ENCODE results near the gene ZCCHC4.
"Not testable (repeated sequence)": the region's sequence is repeated elsewhere in the genome, so short reads cannot be mapped to it uniquely, and the experiment has no call there.

Gene ZCCHC4

GRCh38 chr4:25320773-25321172 is 8.2 kb downstream of the ZCCHC4 start:
- no peak for DNase-seq (ENCODE audit: low read depth, low spot score)
- Histone ChIP-seq H3K36me3 (ENCODE audit: control insufficient read depth, insufficient read depth, low read length) (no peaks in the 10 kb centered on the region), H3K27me3 (ENCODE audit: control insufficient read depth, insufficient read depth, low read length) (no peaks in the 10 kb centered on the region), H3K27ac (ENCODE audit: low read length) (no peak overlapping the region), H3K9me3 (ENCODE audit: control insufficient read depth, insufficient read depth, low read length) (no peaks in the 10 kb centered on the region), H3K4me1 (ENCODE audit: control insufficient read depth, insufficient read depth, low read length) (no peaks in the 10 kb centered on the region), H3K4me3 (ENCODE audit: low read length) (no peak overlapping the region)
- WGBS (ENCODE audit: insufficient coverage, insufficient read length), result no CpG with 5 or more reads among the region's 1 CpG

GRCh38 chr4:25321703-25322102 is 9.1 kb downstream of the ZCCHC4 start:
- Histone ChIP-seq H3K4me1 (ENCODE audit: control insufficient read depth, insufficient read depth, low read length) (no peaks in the 10 kb centered on the region), H3K36me3 (ENCODE audit: control insufficient read depth, insufficient read depth, low read length) (no peaks in the 10 kb centered on the region), H3K4me3 (ENCODE audit: low read length) (no peak overlapping the region), H3K27ac (ENCODE audit: low read length) (no peak overlapping the region), H3K27me3 (ENCODE audit: control insufficient read depth, insufficient read depth, low read length) (no peaks in the 10 kb centered on the region), H3K9me3 (ENCODE audit: control insufficient read depth, insufficient read depth, low read length) (no peaks in the 10 kb centered on the region)
- no CpG with 5 or more reads among the region's 3 CpGs for WGBS (ENCODE audit: insufficient coverage, insufficient read length)
- DNase-seq (ENCODE audit: low read depth, low spot score), result no peak

GRCh38 chr4:25328463-25328862 is 15.9 kb downstream of the ZCCHC4 start:
- not testable (repeated sequence) for DNase-seq (ENCODE audit: low read depth, low spot score); H3K9me3 ChIP-seq (ENCODE audit: control insufficient read depth, insufficient read depth, low read length); H3K36me3 ChIP-seq (ENCODE audit: control insufficient read depth, insufficient read depth, low read length); H3K4me1 ChIP-seq (ENCODE audit: control insufficient read depth, insufficient read depth, low read length); H3K27ac ChIP-seq (ENCODE audit: low read length); H3K4me3 ChIP-seq (ENCODE audit: low read length); H3K27me3 ChIP-seq (ENCODE audit: control insufficient read depth, insufficient read depth, low read length)
- WGBS (ENCODE audit: insufficient coverage, insufficient read length), result no CpG with 5 or more reads among the region's 3 CpGs

GRCh38 chr4:25330335-25330734 is 17.8 kb downstream of the ZCCHC4 start:
- Histone ChIP-seq H3K36me3 (ENCODE audit: control insufficient read depth, insufficient read depth, low read length) (no peaks in the 10 kb centered on the region), H3K9me3 (ENCODE audit: control insufficient read depth, insufficient read depth, low read length) (no peaks in the 10 kb centered on the region), H3K27me3 (ENCODE audit: control insufficient read depth, insufficient read depth, low read length) (no peaks in the 10 kb centered on the region), H3K4me1 (ENCODE audit: control insufficient read depth, insufficient read depth, low read length) (no peaks in the 10 kb centered on the region), H3K27ac (ENCODE audit: low read length) (no peak overlapping the region), H3K4me3 (ENCODE audit: low read length) (no peak overlapping the region)
- no peak for DNase-seq (ENCODE audit: low read depth, low spot score)
- no CpG with 5 or more reads among the region's 1 CpG for WGBS (ENCODE audit: insufficient coverage, insufficient read length)

GRCh38 chr4:25330905-25331808 is 18.6 kb downstream of the ZCCHC4 start:
- Histone ChIP-seq H3K4me1 (ENCODE audit: control insufficient read depth, insufficient read depth, low read length) (no peaks in the 10 kb centered on the region), H3K9me3 (ENCODE audit: control insufficient read depth, insufficient read depth, low read length) (no peaks in the 10 kb centered on the region), H3K27ac (ENCODE audit: low read length) (no peak overlapping the region), H3K36me3 (ENCODE audit: control insufficient read depth, insufficient read depth, low read length) (no peaks in the 10 kb centered on the region), H3K27me3 (ENCODE audit: control insufficient read depth, insufficient read depth, low read length) (no peaks in the 10 kb centered on the region), H3K4me3 (ENCODE audit: low read length) (no peak overlapping the region)
- WGBS (ENCODE audit: insufficient coverage, insufficient read length), result no CpG with 5 or more reads among the region's 12 CpGs
- DNase-seq (ENCODE audit: low read depth, low spot score), result no peak

GRCh38 chr4:25343671-25344070 is 31.1 kb downstream of the ZCCHC4 start:
- Histone ChIP-seq H3K9me3 (ENCODE audit: control insufficient read depth, insufficient read depth, low read length) (no peaks in the 10 kb centered on the region), H3K4me1 (ENCODE audit: control insufficient read depth, insufficient read depth, low read length) (no peaks in the 10 kb centered on the region), H3K4me3 (ENCODE audit: low read length) (no peak overlapping the region), H3K36me3 (ENCODE audit: control insufficient read depth, insufficient read depth, low read length) (no peaks in the 10 kb centered on the region), H3K27me3 (ENCODE audit: control insufficient read depth, insufficient read depth, low read length) (no peaks in the 10 kb centered on the region), H3K27ac (ENCODE audit: low read length) (no peak overlapping the region)
- WGBS (ENCODE audit: insufficient coverage, insufficient read length), result no CpG with 5 or more reads among the region's 2 CpGs
- DNase-seq (ENCODE audit: low read depth, low spot score), result no peak

GRCh38 chr4:25345744-25346143 is 33.2 kb downstream of the ZCCHC4 start:
- no peaks in the 10 kb centered on the region for H3K36me3 ChIP-seq (ENCODE audit: control insufficient read depth, insufficient read depth, low read length)
- no peaks in the 10 kb centered on the region for H3K27me3 ChIP-seq (ENCODE audit: control insufficient read depth, insufficient read depth, low read length)
- no CpG with 5 or more reads among the region's 5 CpGs for WGBS (ENCODE audit: insufficient coverage, insufficient read length)
- DNase-seq (ENCODE audit: low read depth, low spot score), result no peak
- H3K9me3 ChIP-seq (ENCODE audit: control insufficient read depth, insufficient read depth, low read length), result no peaks in the 10 kb centered on the region
- no peak overlapping the region for H3K4me3 ChIP-seq (ENCODE audit: low read length)
- H3K4me1 ChIP-seq (ENCODE audit: control insufficient read depth, insufficient read depth, low read length), result no peaks in the 10 kb centered on the region
- no peak overlapping the region for H3K27ac ChIP-seq (ENCODE audit: low read length)

GRCh38 chr4:25346913-25347312 is 34.3 kb downstream of the ZCCHC4 start:
- H3K4me1 ChIP-seq (ENCODE audit: control insufficient read depth, insufficient read depth, low read length), result no peaks in the 10 kb centered on the region
- H3K27me3 ChIP-seq (ENCODE audit: control insufficient read depth, insufficient read depth, low read length), result no peaks in the 10 kb centered on the region
- H3K27ac ChIP-seq (ENCODE audit: low read length), result no peak overlapping the region
- no peaks in the 10 kb centered on the region for H3K36me3 ChIP-seq (ENCODE audit: control insufficient read depth, insufficient read depth, low read length)
- no peaks in the 10 kb centered on the region for H3K9me3 ChIP-seq (ENCODE audit: control insufficient read depth, insufficient read depth, low read length)
- no peak overlapping the region for H3K4me3 ChIP-seq (ENCODE audit: low read length)
- WGBS (ENCODE audit: insufficient coverage, insufficient read length), result no CpG with 5 or more reads among the region's 3 CpGs
- DNase-seq (ENCODE audit: low read depth, low spot score), result no peak

- Histone ChIP-seq H3K27me3 (ENCODE audit: control insufficient read depth, insufficient read depth, low read length) (no peaks in the 10 kb centered on the region), H3K27ac (ENCODE audit: low read length) (no peak overlapping the region), H3K4me3 (ENCODE audit: low read length) (no peak overlapping the region), H3K9me3 (ENCODE audit: control insufficient read depth, insufficient read depth, low read length) (no peaks in the 10 kb centered on the region), H3K36me3 (ENCODE audit: control insufficient read depth, insufficient read depth, low read length) (no peaks in the 10 kb centered on the region), H3K4me1 (ENCODE audit: control insufficient read depth, insufficient read depth, low read length) (no peaks in the 10 kb centered on the region)
- DNase-seq (ENCODE audit: low read depth, low spot score), result no peak
- no CpG with 5 or more reads among the region's 2 CpGs for WGBS (ENCODE audit: insufficient coverage, insufficient read length)
Measured at GRCh38 chr4:25347473-25347872, 34.9 kb downstream of the ZCCHC4 start.

- WGBS (ENCODE audit: insufficient coverage, insufficient read length), result no CpG with 5 or more reads among the region's 2 CpGs
- Histone ChIP-seq H3K27ac (ENCODE audit: low read length) (no peak overlapping the region), H3K4me3 (ENCODE audit: low read length) (no peak overlapping the region), H3K27me3 (ENCODE audit: control insufficient read depth, insufficient read depth, low read length) (no peaks in the 10 kb centered on the region), H3K9me3 (ENCODE audit: control insufficient read depth, insufficient read depth, low read length) (no peaks in the 10 kb centered on the region), H3K36me3 (ENCODE audit: control insufficient read depth, insufficient read depth, low read length) (no peaks in the 10 kb centered on the region), H3K4me1 (ENCODE audit: control insufficient read depth, insufficient read depth, low read length) (no peaks in the 10 kb centered on the region)
- no peak for DNase-seq (ENCODE audit: low read depth, low spot score)
Measured at GRCh38 chr4:25347971-25348370, 35.4 kb downstream of the ZCCHC4 start.

GRCh38 chr4:25350561-25350960 is 38.0 kb downstream of the ZCCHC4 start:
- no peak for DNase-seq (ENCODE audit: low read depth, low spot score)

More at GRCh38 chr4:25350561-25350960, 38.0 kb downstream of the ZCCHC4 start:
- Histone ChIP-seq H3K9me3 (ENCODE audit: control insufficient read depth, insufficient read depth, low read length) (no peaks in the 10 kb centered on the region), H3K27me3 (ENCODE audit: control insufficient read depth, insufficient read depth, low read length) (no peaks in the 10 kb centered on the region), H3K27ac (ENCODE audit: low read length) (no peak overlapping the region), H3K36me3 (ENCODE audit: control insufficient read depth, insufficient read depth, low read length) (no peaks in the 10 kb centered on the region), H3K4me1 (ENCODE audit: control insufficient read depth, insufficient read depth, low read length) (no peaks in the 10 kb centered on the region), H3K4me3 (ENCODE audit: low read length) (no peak overlapping the region)
- no CpG with 5 or more reads among the region's 2 CpGs for WGBS (ENCODE audit: insufficient coverage, insufficient read length)

Data from iPS DF 6.9 (cell line).